Effector CD4-positive, alpha-beta T cell (primary cell): ENCODE results near the gene NOL6.
A peak's percentile ranks its signal among the peaks of the same experiment; 100 is the strongest.

Experiments used
- DNase-seq: peaks from one replicate; pipeline ENCODE4 v3.0.0-alpha.2; 2020

Gene NOL6

DNA sequence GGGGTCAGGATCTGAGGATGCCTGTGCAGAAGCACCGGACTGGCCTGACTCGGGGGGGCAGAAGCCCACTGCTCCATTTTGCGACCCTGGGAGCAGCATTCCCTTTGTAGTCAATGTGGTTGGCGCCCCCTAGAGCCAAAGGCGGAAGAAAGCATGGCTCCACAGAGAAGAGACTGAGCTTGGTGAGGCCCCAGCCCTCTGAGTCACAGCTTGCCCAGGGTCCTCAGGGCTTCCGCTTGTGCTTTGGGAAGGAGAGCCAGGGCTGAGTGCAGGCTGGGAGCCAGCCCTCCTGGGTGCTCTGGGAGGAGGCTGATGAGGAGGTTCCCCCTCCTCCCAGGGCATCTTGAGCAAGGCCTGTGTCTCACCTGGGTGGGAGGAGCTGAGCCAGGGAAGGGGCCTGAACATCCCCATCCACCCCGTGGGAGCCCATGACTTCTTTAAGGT is 20.9 kb downstream of the NOL6 start:
- peak; percentile 23 for DNase-seq

- no peak for DNase-seq
Observed at GRCh38 chr9:33450621-33451146, 23.0 kb downstream of the NOL6 start.

- DNase-seq: no peak
Observed at GRCh38 chr9:33449715-33450114, 24.0 kb downstream of the NOL6 start.

GRCh38 chr9:33447799-33448553 is 25.7 kb downstream of the NOL6 start:
- DNase-seq: no peak

DNA sequence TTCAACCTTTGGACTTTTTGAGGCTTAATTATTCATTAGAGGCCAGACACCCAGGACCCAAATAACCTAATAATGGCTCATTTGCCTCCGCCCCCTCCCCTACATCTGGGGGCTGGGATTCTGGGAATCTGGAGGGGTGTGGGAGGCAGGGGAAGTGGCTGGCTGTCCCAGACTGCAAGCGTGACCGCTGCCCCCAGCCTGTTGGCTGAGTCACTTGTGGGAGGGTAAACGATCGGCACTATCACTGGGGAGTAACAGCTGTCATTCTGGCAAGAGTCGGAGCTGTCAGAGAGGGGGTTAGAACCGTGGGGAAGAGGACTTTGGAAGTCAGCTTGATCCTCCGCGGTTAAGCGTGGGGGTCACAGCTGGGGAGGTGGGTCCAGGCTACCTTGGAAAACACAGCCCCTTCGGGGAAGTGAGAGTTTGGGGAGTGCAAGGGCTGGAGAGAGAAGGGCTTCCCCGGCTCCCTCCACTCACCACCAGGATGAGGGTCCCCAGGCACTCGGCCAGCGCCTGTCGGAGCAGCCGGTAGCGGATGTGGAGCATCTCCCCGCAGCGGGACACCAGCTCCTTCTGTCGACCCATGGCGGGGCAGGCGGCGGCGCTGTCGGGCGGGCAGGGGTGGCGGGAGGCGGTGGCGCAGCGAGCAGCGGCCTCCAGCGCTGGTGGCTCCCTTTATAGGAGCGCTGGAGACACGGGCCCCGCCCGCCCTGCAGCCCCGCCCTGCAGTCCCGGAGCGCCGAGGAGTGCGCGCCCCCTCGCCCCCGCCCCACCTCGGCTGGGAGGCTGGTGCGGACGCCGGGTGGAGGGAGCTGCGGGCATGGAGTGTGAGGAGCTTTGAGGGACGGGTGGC is 26.6 kb downstream of the NOL6 start, which contains the start of gene AQP3:
Gene AQP3 (minus strand): TSS at position 648 of the 853 bp plus-strand sequence. CDS start 63 bp downstream, at position 585.
- peak; percentile 70 for DNase-seq

DNA sequence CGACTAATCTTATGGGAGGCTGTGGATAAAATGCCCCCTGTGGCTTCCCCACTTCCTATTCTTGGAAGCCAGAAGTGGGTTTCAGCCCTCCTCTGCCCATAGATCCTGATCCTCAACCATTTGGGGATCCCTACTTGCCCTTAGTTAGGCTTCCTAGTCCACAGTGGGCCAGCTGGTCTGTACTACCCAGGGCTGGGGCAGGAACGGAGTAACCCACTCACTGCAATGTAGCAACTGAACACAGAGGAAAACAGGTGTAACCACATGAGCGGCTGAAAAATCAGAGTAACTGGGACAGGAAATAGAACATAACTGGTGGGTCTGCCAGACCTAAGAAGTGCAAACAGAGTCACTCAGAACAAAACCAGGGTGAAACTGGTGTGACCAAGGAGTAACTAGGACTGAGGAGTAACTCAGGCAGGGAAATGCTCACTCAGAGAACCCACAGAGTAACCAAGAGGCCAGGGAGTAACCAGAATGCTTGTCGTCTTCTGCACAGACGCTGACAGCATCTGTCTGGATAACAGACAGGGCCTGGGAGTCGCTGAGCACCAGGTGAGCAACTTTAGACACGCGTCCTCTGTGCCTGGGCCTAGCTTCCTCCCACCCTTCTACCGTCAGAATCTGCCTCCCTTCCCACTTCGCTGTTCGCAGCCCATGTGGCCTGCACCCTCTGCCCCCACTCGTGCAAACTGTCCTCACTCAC is 27.3 kb downstream of the NOL6 start:
- peak; percentile 49 for DNase-seq

DNA sequence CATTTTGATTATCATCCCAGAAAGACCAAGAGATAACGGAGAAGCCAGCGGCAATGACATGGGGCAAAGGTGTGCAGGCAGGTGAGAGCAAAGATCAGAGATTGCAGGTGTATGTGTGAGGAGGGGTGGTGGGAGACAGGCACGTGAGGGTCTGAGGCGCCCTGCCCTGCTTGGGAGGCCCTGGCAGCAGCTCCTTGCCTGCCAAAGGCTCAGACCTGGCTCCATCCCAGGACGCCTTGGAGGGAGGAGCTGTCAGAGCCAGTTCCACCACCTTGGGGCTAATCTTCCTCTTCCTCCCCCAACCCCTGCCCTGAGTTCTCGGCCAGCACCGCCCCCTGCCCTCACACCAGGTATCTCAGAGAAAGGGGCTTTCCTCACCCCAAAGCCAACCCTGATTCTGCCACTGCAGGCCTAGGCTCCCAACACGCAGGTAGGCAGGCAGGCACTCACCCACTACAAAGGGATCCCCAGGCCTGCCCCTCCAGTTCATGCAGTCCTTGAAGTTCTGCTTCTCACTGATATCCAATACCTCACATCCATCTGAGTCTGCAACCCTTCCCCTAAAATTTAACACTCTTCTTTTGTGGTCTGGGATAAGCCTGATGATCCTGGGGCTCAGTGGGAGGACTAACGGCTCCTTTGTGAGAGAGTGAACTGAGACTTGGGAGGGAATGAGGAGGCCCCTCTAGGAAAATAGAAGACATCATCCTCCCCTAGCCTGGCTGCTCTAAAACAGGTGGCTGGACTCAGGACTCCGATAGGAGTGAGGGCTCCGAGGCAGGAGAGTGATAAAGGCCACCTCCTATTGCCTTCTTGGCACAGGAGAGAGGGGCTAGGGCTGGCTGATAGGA is 28.1 kb downstream of the NOL6 start:
- peak; percentile 21 for DNase-seq

GRCh38 chr9:33443464-33444154 is 30.1 kb downstream of the NOL6 start:
- DNase-seq: no peak

- no peak for DNase-seq
Observed at GRCh38 chr9:33443047-33443446, 30.7 kb downstream of the NOL6 start.

DNA sequence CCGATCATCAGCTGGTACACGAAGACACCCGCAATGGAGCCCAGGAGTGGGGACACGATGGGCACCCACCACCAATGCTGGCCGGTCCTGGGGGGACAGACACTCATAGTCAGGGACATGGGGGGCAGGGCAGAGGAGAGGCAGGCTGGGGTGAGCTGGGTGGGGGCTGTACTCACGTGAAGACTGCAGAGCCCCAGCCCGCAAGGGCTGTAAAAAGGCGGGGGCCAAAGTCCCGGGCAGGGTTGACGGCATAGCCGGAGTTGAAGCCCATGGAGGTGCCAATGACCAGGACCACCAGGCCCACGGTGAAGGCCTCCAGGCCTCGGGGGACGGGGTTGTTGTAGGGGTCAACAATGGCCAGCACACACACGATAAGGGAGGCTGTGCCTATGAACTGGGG is 31.6 kb downstream of the NOL6 start:
- DNase-seq: no peak

DNA sequence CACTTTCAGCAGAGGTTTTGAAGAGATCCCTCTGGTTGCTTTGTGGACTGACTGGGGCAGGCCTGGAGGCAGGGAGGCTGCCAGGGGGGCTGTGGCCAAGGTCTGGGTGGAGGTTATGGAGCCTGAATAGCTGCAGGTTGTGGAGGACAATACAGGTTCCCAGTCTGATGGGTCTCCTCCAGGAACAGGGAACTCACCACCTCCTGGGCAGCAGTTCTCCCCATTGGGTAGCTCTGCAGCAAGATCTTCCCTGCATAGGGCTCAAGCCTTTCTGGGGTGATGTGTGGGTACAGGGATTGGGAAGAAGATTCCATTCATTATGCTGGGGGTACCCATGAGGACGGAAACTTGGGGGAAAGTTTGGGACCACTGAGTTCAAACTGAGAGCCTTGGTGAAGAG is 33.1 kb downstream of the NOL6 start:
- no peak for DNase-seq

DNA sequence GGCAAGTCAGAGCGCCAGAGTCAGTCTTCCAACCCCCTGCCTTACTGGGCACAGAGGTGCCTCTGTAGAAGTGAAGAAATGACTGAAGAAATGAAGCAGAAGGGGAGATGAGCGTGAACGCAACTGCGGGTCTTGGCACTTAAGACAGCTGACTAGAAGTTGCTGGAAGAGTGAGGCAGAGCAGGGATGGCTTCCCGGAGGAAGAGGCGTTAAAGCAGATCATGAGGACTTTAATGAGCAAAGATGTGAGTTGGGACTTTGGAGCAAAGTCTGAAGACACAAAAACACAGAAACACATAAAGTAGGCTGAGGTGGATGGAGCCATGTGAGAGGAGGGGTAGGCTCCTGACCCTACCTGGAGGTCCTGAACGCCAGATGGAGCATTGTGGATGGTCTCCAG is 33.5 kb downstream of the NOL6 start:
- DNase-seq: no peak

- no peak for DNase-seq
Observed at GRCh38 chr9:33439731-33440130, 34.0 kb downstream of the NOL6 start.

DNA sequence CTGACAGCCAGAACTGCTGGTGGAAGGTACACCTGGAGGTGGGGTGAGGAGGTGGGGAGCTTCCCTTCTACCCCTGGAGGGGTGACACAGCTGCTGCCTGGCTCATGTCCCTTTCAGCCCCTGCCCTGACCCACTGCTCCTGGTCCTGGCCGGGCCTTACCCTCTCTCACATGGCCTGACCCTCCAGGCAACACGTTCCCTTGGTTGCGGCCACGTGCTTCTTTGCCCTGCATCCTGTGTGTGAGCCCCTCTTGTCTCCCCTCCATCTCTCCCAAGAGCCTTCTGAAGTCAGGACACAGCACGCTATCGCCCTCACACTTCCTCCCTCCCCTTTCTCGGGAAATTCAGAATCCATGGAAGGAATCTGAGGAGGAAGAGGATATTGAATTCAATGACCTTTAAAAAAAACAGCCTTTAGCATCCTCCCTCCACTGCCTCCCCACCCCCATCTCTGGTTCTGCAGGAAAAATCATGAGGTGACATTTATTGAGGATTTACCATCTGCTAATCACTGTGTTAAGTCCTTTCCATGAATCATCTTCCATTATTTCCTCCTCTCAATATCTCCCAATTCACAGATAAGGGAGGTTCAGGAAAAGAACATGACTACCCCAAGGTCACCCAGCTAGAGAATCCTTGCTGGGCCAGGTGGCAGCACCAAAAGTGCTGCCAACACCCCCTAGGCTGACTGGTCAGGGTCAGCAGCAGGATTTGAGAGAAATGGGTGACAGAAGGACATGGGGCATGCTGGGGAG is 34.6 kb downstream of the NOL6 start:
- DNase-seq: no peak

GRCh38 chr9:33437898-33438297 is 35.8 kb downstream of the NOL6 start:
- DNase-seq: no peak

DNA sequence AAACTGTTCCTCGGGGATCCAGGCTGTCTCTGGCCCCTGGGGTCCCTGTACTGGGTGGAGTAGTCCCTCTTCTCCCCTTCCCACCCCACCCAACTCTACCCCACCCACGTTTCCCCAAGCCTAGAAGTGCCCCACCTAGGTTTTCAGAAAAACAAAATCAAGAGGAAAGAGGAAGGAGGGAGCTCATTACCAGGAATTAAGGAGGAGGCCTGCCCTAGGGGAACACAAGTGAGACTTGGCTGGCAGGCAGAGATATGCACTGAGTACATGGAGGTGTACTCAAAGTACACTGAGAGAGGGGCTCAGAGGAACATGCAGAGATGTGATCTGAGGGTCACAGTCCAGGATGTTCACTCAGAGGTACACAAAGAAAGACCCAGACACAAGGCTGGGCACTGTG is 36.5 kb downstream of the NOL6 start:
- no peak for DNase-seq

DNA sequence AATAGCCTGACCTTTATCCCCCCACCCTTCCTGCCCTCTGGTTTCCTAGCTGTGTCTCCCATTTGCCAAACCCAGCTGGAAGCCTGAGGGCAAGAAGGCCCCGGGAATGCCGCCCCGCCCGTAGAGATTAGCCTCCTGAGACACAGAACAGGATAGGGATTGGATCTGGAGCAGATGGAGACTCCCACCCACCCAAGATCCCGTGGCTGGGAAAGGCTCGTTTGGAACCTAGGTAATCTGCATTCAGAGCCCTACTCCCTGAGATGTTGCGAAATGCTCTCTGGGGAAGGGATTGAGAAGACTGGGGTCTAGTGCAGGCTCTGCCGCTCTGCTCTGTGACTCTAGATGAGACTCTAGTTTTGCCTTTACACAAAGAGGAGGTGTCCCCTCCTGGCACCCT is 37.3 kb downstream of the NOL6 start:
- no peak for DNase-seq

DNA sequence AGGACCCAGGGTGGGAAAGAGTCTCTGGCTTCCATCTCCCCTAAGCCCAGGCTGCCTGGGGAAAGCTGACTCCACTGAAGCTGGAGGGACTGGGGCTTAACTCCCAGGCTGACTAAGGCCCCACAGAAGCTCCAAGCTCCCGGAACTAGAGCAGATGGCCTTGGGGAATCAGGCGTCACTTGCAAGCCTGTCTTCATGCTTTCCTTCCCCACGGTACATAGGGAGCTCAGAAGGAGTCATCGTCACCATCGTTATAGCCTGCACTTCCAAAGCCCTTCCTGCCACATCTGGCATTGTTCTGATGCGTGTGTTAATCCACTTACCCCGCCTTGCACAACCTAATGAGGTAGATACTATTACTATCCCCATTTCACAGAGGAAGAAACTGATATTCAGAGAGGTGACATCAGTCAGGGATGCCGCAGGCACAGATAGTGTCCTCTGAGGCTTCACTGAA is 37.9 kb downstream of the NOL6 start:
- DNase-seq: no peak

GRCh38 chr9:33434317-33435105 is 39.2 kb downstream of the NOL6 start:
- no peak for DNase-seq

GRCh38 chr9:33433871-33434270 is 39.9 kb downstream of the NOL6 start:
- no peak for DNase-seq
